Epidermal melanocyte (primary cell): ENCODE measurements around the gene UIMC1.

Experiments used
- DNase-seq: peaks from one replicate; pipeline ENCODE4 v3.0.0; 2011; ENCODE audit warnings: low spot score; ENCODE audit not compliant: insufficient read length

The UIMC1 gene

GRCh38 chr5:176954050-176954449, 52.5 kb downstream of the UIMC1 start:
- DNase-seq: no peak

GRCh38 chr5:176952531-176953193, 53.9 kb downstream of the UIMC1 start:
- DNase-seq: no peak

DNA sequence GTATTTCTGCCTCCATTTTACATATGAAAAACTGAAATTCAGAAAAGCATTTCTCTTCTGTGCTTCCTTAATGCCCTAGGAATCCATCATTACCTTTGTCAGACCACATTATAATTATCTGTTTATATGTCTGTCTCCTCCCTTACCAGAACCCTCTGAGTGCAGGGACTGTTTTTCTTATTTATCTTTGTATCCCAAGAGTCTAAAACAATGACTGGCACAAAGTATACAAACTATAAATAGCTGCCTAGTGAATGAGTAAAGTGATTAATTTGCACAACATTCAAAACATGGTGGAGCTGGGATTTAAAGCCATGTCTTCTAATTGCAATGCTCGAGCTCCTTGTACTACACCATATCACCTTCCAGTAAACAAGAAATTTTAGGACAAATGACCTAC, 58.1 kb downstream of the UIMC1 start:
- no peak for DNase-seq

GRCh38 chr5:176947847-176948246, 58.7 kb downstream of the UIMC1 start:
- DNase-seq: no peak

DNA sequence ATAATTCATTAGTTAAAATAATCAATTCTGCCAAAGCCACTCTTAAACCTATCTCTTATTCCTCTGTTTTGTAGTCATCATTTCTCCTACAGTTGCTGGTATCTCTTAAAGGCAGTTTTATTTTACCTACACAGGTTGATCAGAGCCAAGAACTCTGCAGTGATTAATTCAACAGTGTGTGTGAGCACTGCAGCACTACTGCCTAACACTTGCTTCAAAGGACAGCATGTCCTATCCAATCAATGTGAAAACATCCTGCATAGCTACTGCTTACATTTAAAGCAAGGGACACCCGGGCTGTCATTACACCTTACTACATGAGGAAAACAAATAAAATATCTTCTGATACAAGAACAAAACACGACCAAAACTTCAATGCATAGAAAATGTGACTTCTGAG, 62.3 kb downstream of the UIMC1 start:
- DNase-seq: no peak

DNA sequence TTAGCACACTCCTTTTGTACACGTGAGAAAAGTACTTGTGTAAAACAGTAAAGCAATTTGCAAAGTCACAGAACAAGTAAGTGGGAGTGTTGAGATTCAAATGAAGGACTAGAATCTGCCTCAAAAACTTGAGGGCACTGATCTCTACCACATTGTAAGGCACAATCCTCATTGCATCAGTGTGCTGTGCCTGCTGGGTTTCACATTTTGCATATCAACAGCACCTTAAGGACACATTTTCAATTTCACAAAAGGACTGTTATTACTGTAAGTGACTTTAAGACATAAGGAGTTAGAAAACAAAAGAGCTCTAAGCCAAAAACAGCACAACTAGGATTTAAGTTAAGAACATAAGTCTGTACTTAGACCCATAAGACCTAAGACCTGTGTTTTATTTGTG, 62.8 kb downstream of the UIMC1 start:
- DNase-seq: no peak

DNA sequence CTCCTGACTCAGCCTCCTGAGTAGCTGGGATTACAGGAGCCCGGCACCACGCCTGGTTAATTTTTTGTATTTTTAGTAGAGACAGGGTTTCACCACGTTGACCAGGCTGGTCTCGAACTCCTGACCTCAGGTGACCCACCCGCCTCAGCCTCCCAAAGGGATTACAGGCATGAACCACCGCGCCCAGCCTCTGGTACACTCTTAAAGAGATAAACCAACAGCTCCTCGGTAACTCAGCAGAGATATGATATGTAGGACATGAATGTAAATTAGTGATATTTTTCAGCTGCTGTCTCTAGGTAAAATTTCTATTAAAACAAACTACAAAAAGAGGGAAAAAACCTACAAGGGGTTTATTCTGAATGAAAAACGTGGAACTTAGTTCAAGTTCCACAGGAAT, 64.6 kb downstream of the UIMC1 start:
- no peak for DNase-seq

DNA sequence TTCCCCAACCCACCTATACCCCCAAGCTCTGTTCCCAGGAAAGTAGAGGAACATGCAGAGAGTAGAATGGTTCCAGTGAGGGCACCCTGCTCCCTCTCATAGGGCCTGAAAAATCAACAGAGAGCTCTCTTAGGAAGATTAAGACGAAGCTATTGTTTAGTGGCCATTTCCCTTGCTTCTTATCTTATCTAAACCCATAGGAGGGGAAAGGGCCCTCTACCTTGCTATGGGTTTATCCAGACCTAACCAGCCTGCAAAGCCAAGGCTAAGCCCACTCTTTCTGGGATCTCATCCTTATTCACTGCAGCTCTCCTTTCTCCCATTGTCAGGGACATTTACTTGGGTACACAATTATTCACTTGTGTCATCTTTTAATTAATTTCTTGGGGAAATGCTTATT, 68.1 kb downstream of the UIMC1 start:
- no peak for DNase-seq

GRCh38 chr5:176935017-176935416, 71.6 kb downstream of the UIMC1 start:
- DNase-seq: no peak

DNA sequence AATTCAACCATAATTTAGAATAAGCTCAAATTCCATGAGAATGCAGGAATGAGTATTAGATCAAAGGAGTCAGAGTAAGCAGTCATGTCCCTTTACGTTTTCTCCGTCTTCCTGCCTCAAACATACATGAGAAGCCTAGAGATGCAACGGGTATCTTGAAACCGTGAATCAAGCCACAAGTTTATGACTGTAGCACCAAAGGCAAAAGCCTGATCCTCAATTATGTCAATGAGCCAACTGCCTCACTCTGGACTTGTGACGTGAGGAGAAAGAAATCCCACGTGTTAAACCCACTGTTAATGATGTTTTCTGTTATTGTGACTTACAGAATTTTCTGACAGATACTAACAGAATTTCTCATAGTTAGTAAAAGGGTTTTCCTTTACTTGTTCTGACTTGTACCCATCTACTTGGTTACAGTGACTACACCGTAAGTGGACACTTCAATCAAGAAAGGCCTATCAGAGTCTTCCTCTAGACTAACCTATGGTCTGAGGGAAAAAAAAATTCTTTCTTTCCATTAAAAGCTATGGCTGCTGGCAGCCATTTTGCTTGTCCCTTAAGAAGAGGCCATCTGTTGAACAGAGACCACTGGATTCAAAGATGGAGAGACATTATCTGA, 72.2 kb downstream of the UIMC1 start:
- no peak for DNase-seq

DNA sequence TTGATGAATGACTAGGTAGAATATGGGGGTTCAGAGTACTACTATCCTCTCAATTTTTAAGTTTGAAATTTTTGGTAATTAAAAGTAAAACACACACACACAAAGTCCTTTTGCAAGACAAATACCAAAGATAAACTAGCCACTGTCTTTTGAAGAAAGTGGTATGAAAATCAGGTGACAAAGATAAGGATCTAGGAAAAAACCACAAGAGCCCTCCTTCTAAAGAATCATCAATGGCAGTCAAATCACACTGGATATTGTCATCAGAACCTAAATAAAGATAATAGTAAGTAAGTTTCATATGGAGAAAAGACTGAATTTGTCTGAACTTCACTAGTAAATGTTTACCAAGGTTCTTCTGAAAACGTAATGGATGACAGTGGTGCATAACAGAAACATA, 76.9 kb downstream of the UIMC1 start:
- no peak for DNase-seq

- DNase-seq: no peak
Measured at GRCh38 chr5:176927562-176927961, 79.0 kb downstream of the UIMC1 start.

DNA sequence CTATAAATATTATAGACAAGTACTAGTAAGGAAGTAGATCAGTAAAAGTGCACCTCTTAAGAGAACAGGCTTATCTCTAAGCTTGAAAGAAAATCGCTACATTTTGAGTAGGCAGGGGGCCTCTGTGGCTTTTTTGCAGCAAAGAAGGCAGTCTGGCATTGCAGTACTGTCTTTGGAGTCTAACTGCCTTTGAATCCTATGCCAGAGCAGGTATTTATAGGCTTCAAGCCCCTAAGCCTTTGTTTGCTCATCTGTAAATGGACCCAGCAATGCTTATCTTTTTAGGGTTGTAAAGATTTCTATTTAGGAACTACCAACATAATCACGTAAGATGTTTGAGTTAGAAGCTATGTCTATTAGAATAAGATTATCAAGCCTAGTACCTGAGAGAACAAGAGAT, 83.8 kb downstream of the UIMC1 start:
- DNase-seq: no peak

GRCh38 chr5:176921714-176922113, 84.9 kb downstream of the UIMC1 start:
- DNase-seq: no peak

GRCh38 chr5:176918613-176919012, 88.0 kb downstream of the UIMC1 start:
- DNase-seq: no peak

DNA sequence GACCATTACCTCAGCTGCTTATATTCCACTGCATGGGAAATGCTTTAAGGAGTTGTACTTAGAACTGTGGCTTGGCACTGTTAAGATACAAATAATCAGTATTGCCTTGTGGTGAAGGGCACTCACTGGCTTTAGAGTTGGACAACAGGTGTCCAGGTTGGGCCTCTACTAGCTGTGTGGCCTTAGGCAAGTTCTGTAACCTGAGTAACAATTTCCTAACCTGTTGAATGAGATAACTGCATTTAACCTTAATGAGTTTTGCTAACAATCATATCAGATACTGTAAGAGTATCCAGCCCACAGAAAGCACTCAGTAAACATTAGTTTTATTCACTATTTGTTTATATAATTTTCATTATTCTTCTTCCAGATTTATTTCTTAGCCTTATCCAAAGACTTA, 90.2 kb downstream of the UIMC1 start:
- DNase-seq: no peak

DNA sequence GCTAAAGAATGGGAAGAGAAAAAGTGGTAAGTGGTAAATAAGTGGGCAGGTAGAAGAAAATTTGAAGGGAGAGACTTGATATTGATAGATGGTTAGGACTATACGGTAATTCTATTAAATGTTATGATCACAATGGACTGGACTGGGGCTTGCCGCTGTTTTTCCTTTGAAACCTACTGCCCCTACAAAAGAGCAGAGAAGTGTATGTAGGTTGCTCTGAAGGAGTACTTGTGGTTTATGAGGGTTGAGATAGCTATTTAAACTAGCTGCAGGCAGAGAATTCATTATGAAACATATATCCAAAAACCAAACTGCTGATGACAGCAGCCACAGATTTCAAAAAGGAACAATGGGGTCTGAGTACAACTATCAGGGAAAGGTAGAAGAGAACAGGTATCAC, 90.7 kb downstream of the UIMC1 start:
- DNase-seq: no peak

GRCh38 chr5:176912115-176912514, 94.5 kb downstream of the UIMC1 start:
- DNase-seq: no peak

- no peak for DNase-seq
Measured at GRCh38 chr5:176908675-176909368, 97.8 kb downstream of the UIMC1 start.

DNA sequence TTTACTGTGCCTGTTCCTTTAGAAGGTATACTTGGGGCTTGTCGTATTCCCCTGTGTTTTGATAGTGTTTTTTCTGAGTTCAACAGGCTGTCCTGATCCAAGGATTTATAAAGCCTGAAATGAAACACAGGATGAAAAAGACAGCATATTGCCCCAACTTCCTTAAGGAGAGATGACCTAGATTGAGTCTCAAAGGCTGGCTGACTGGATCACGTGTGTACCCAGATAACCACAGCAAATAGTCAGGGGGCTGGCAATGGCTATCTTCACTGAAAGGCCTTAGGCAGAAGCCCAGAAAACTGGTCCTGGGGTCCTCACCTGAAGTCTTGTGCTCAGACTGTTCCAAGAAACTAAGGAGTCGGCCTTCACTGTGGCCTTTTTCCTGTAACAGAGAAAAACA, 99.8 kb downstream of the UIMC1 start:
- DNase-seq: no peak

DNA sequence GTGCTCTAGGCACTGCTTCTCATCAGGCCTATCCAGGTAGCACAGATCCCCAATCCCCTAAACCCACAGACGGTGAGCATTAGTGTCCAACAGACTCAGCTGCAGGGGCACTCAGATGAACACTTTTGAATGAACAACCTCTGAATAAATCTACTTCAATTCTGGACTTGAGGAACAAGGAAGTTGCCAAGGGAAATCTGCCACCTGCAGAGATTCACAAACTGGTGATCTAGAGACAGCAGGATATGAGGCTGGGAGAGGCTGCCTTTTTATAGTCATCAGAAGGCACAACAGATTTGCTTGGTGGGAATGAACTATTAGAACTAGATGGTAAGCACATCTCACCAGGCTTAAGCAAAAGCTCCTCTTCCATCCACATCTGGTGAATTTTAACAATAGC, 100.5 kb downstream of the UIMC1 start:
- DNase-seq: no peak

- DNase-seq: no peak
Measured at GRCh38 chr5:176904276-176904675, 102.3 kb downstream of the UIMC1 start.
